Large intestine (tissue), 3 donors: Measurements from ENCODE around the gene SUSD5. TPM values are rescaled to one million over a fixed set of nuclear protein-coding genes. Genes with fewer than 3 reads are reported as not detected.

Experiments used
- DNase-seq, 2 donors: peaks; one replicate each; pipeline versions ENCODE4 v3.0.0 to v3.0.0-alpha.2; 2013
- H3K27ac ChIP-seq: one replicate; pipeline ENCODE4 v1.5.1; 2013; ENCODE audit warnings: low read length
- H3K27me3 ChIP-seq: 2 replicates; pipeline ENCODE4 v1.6.1; 2013; ENCODE audit warnings: low read length; ENCODE audit not compliant: control insufficient read depth, insufficient read depth
- H3K36me3 ChIP-seq: 2 replicates; pipeline ENCODE4 v1.6.1; 2013; ENCODE audit warnings: low read length; ENCODE audit not compliant: control insufficient read depth, insufficient read depth
- H3K4me1 ChIP-seq: one replicate; pipeline ENCODE4 v1.6.1; 2013; ENCODE audit warnings: low read length; ENCODE audit not compliant: control insufficient read depth, insufficient read depth
- H3K4me3 ChIP-seq: one replicate; pipeline ENCODE4 v1.5.1; 2013; ENCODE audit warnings: low read length
- H3K9me3 ChIP-seq: one replicate; pipeline ENCODE4 v1.6.1; 2013; ENCODE audit warnings: mild to moderate bottlenecking, low read depth, low read length, moderate library complexity; ENCODE audit not compliant: control insufficient read depth
- WGBS: methylation state at CpG from one replicate; pipeline ENCODE4 v1.1.5; 2013; ENCODE audit warnings: low lambda C conversion rate; ENCODE audit not compliant: insufficient coverage; 5-methylcytosine and 5-hydroxymethylcytosine counted together
- polyA plus RNA-seq: library from polyadenylated mRNA; unstranded; fragments of 120-200 nt; gene quantifications from one replicate; pipeline ENCODE4 v1.2.1, GENCODE V29; 2013

Gene SUSD5
- polyA plus RNA-seq, 1 donor: 1.2 TPM

DNA sequence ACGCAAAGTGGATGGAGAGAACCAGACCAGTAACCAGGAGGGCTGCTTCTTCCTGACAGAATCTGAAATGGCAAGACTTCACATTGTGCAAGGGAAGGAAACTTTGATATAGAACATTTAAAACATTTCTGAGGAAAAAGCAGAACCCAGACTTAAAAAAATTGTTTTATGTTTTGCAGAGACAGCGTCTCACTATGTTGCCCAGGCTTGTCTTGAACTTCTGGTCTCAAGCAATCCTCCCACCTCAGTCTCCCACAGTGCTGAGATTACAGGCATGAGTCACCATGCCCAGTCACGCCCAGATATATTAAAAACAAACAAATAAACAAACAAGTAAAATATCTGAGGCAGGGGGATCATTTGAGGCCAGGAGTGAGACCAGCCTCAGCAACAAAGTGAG, 58.6 kb downstream of the SUSD5 start:
- WGBS: 100% methylated on average over 1 of the region's 3 CpGs
- no peak for DNase-seq
- Histone ChIP-seq H3K4me3 (no peak overlapping the region), H3K27ac (no peak overlapping the region), H3K27me3 (no peaks in the 10 kb centered on the region), H3K4me1 (no peaks in the 10 kb centered on the region), H3K9me3 (no peaks in the 10 kb centered on the region), H3K36me3 (no peaks in the 10 kb centered on the region)

GRCh38 chr3:33159234-33159633, 59.4 kb downstream of the SUSD5 start:
- Histone ChIP-seq H3K27ac (no peak overlapping the region), H3K27me3 (no peaks in the 10 kb centered on the region), H3K36me3 (no peaks in the 10 kb centered on the region), H3K4me1 (no peaks in the 10 kb centered on the region), H3K4me3 (no peak overlapping the region), H3K9me3 (no peaks in the 10 kb centered on the region)
- DNase-seq: no peak
- WGBS: 90% methylated on average over 2 of the region's 4 CpGs

- no CpG with 5 or more reads among the region's 3 CpGs for WGBS
- no peak overlapping the region for H3K27ac ChIP-seq
- H3K4me1 ChIP-seq: no peaks in the 10 kb centered on the region
- no peaks in the 10 kb centered on the region for H3K27me3 ChIP-seq
- H3K9me3 ChIP-seq: no peaks in the 10 kb centered on the region
- no peak overlapping the region for H3K4me3 ChIP-seq
- DNase-seq: no peak
- H3K36me3 ChIP-seq: no peaks in the 10 kb centered on the region
These were observed 63.3 kb downstream of the SUSD5 start for GRCh38 chr3:33155301-33155700.

GRCh38 chr3:33153782-33154181, 64.8 kb downstream of the SUSD5 start:
- Histone ChIP-seq H3K27ac (no peak overlapping the region), H3K9me3 (no peaks in the 10 kb centered on the region), H3K27me3 (no peaks in the 10 kb centered on the region), H3K36me3 (no peaks in the 10 kb centered on the region), H3K4me3 (no peak overlapping the region), H3K4me1 (no peaks in the 10 kb centered on the region)
- WGBS: no CpG with 5 or more reads among the region's 4 CpGs
- no peak for DNase-seq

DNA sequence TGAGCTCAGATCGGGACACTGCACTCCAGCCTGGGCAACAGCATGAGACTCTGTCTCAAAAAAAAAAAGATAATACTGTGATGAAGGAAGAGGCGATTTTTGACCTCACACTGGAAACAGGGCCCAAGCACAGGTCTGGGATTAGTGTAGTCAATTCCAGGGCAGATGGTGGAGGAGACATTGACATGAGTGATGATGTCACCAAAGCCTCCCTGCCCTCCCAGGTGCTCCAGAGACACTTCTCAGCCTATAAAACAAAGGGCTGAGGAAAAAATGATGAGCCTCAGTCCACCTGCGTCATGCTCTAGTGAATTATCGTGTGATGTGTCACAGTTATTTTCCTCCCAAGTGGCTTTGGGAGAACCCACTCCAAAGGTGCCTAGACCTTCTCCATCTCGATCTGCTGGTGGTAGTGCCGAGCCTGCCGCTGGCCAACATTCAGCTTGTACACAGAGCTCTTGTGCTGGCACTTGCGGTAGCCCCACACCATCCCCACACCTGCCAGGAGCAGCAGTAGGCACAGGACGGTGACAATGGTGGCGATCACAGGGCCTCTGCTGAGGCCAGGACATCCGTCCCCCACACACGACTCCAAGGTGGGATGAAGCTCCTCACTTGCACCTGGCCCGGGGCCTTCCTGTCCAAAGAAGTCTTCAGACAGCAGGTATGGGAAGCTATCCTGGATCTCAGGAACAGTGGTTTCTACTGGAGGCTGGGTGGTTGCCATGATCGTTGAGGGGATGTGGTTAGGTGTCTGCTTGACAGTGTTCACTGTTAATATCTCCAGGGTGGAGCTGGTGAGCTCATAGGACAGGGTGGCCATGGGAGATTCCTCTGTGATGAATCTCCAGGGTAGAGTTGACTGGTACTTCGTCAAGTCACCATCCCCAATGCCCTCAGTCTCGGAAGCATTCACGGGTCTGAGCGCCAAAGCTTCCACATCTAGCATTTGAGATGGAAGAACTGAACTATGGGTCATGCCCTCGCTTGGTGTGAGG, 65.9 kb downstream of the SUSD5 start:
- Histone ChIP-seq H3K36me3 (no peaks in the 10 kb centered on the region), H3K27ac (no peak overlapping the region), H3K4me1 (no peaks in the 10 kb centered on the region), H3K27me3 (no peaks in the 10 kb centered on the region), H3K4me3 (no peak overlapping the region), H3K9me3 (no peaks in the 10 kb centered on the region)
- DNase-seq: no peak
- 100% methylated on average over 1 of the region's 19 CpGs for WGBS

- H3K27ac ChIP-seq: no peak overlapping the region
- no peaks in the 10 kb centered on the region for H3K9me3 ChIP-seq
- no peaks in the 10 kb centered on the region for H3K27me3 ChIP-seq
- no peaks in the 10 kb centered on the region for H3K4me1 ChIP-seq
- H3K36me3 ChIP-seq: peaks cover 4% of the 10 kb centered on the region
- DNase-seq: no peak
- WGBS: no CpG with 5 or more reads among the region's 6 CpGs
- H3K4me3 ChIP-seq: no peak overlapping the region
These were observed 69.3 kb downstream of the SUSD5 start for GRCh38 chr3:33149342-33149741.

DNA sequence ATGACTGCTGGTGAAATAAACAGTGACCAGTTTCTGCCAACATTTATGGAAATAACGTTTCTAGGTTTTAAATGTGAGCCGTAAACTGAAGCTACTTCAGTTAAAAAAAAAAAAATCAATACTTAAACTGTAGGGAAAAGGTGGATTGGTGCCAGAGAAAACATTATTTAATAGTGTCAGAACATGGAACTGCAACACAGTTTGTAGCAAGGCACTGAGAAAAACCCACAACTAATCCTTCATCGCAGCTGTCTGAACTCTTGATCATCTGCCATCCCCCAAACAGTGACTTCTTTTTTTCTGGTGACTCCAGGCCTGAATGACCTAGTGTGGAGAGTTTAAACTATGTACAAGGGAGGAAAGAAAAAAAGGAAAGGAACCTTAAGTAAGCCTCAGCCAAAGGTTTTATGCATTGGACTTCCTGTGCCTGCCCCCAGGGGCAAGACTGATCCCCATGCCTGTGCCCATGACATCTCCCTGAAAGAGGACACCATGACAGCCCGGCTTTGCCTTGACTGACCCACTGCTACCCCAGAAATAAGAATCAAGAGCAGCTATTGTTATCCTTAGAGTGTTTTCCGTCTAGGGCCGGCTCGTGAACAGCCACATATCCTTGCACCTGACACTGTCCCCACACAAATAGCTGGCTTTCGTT, 71.7 kb downstream of the SUSD5 start:
- Histone ChIP-seq H3K4me1 (no peaks in the 10 kb centered on the region), H3K4me3 (no peak overlapping the region), H3K27me3 (no peaks in the 10 kb centered on the region), H3K36me3 (peaks cover 17% of the 10 kb centered on the region), H3K27ac (no peak overlapping the region), H3K9me3 (no peaks in the 10 kb centered on the region)
- 58% methylated on average over 2 of the region's 8 CpGs for whole genome bisulfite sequencing
- no peak for DNase-seq

GRCh38 chr3:33145901-33146580, 72.6 kb downstream of the SUSD5 start:
- H3K36me3 ChIP-seq: peaks cover 22% of the 10 kb centered on the region
- 100% methylated on average over 1 of the region's 9 CpGs for WGBS
- H3K27ac ChIP-seq: no peak overlapping the region
- H3K4me3 ChIP-seq: no peak overlapping the region
- no peaks in the 10 kb centered on the region for H3K27me3 ChIP-seq
- H3K4me1 ChIP-seq: no peaks in the 10 kb centered on the region
- no peaks in the 10 kb centered on the region for H3K9me3 ChIP-seq
- no peak for DNase-seq

DNA sequence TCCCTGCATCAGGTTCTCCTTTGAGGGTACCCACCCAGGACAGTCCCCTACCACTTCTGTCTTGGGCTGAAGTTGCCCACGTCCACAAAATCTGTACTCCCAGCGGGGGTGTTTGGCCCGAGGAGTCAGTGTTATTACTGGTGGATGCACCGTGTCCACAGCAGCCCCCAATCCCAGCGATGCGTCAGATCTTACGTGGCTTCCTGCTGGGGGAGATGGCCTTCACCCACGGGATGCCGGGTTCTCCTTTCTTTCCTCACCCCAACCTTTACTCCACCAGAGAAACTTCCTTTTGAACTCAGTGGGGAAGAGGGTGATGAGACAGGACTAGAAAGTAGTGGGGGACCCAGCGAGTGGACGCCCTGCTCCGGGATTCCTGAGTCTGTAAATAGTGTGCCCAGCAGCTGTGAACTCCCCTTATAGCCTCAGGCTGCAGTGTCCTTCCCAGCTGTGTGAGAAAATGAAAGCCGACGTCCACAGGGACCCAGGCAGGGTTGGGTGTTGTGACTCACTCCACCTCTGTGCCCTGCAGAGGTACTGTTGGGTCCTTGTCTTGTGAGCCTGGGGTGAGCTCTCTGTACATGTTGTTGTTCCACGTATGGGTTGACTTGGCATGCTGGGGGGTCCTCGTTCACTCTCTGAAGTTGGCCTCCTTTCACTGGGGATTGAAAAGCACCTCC, 73.2 kb downstream of the SUSD5 start:
- H3K27me3 ChIP-seq: no peaks in the 10 kb centered on the region
- no peaks in the 10 kb centered on the region for H3K4me1 ChIP-seq
- no peak overlapping the region for H3K27ac ChIP-seq
- no peaks in the 10 kb centered on the region for H3K9me3 ChIP-seq
- DNase-seq: no peak
- no peak overlapping the region for H3K4me3 ChIP-seq
- no CpG with 5 or more reads among the region's 16 CpGs for WGBS
- peaks cover 26% of the 10 kb centered on the region for H3K36me3 ChIP-seq

GRCh38 chr3:33144433-33144832, 74.2 kb downstream of the SUSD5 start:
- H3K36me3 ChIP-seq: peaks cover 26% of the 10 kb centered on the region
- WGBS: no CpG with 5 or more reads among the region's 1 CpG
- H3K9me3 ChIP-seq: no peaks in the 10 kb centered on the region
- H3K27ac ChIP-seq: no peak overlapping the region
- no peak for DNase-seq
- no peaks in the 10 kb centered on the region for H3K4me1 ChIP-seq
- no peak overlapping the region for H3K4me3 ChIP-seq
- H3K27me3 ChIP-seq: no peaks in the 10 kb centered on the region
